Stimulated activated CD8-positive, alpha-beta memory T cell treated with anti-CD3 and anti-CD28 coated beads, Interleukin-7, amount 100 ng/mL, for 24 hours (primary cell): Measurements from ENCODE around the gene POLG.

Experiments used
- DNase-seq: peaks from one replicate; pipeline ENCODE4 v3.0.0-alpha.2; 2020; ENCODE audit warnings: low read depth

The POLG gene

DNA sequence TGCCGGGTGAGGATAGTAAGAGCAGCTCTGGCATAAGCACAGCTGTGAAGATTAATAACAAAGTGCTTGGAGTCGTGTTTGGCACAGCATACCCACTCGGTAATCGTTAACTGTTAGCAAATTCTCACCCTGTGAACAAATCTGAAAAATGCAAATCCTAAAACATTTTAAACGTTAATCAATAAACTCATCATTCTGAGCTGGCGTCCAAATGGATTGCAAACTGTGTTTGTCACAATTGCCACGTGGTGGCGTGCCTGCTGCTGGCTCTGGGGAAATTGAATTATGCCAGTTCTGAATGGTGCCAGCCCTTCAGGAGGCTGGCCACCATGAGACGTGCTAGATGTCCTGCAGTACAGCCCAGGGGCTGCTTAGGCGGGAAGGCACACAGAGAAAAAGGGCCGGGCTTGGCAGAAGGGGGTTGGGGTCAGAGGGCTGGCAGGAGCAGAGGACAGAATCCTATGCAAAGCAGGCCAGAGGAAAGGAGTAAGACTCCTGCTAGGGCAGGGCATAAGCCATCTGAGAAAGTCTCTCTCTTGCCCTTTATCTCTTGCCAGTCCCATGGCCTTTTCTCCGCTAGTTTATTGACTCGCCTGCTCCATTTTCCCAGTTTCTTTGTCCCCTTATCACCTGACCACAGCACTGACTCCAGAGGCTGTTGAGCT lies 22.1 kb upstream of the POLG start:
- no peak for DNase-seq

DNA sequence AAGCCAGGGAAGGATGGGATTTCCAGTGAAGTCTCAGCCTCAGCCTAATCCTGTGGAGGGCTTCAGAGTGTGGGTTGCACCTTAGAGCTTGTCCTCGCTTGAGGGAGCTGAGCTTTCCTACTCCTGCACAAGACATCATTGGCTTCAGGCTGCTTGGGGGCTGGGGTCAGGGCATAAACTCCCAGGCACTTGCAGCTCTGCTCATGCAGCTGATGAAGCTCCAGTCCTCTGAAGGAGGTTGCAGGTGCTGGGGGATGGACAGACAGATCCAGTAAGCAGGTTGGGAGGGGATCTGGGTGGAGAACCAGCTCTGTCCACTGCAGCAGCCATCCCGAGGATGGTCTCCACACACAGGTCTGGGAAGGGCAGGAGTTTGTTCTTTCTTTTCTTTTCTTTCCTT lies 19.4 kb upstream of the POLG start:
- no peak for DNase-seq

DNA sequence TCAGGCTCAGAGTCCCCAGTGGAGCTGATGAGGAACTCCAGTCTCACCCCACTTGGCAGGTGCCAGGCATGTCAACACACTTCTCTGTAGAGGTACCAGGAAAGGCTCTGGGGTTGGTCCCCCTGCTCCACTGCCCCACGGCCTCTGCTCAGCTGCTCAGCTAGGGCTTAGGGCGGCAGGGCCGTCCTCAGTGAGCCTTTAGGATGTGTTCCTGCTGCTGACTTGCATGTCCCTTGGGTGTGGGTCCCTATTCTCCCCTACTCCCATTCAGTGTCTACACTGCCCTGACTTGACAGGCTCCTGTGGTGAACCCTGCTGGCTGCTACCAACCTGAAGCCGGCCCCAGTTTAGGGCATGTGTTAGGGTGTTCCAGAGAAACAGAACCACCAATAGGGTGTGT lies 17.9 kb upstream of the POLG start:
- DNase-seq = no peak

DNA sequence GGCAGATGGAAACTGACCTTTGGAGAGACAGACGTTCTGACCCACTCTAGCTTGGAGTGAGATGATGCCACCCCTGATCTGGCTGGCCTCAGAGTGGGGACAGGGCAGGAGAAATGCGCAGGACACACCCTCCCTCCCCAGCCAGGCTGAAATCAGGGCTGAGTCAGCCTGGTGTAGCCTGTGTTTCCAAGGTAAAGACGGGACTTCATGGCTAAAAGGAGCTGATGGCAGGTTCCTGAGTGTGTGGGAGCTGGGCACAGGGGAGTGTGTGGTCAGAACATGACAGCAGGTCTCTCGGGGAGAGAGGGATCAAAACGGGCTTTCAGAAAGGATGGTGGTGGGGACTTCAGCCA lies 14.6 kb upstream of the POLG start:
- DNase-seq = no peak

DNA sequence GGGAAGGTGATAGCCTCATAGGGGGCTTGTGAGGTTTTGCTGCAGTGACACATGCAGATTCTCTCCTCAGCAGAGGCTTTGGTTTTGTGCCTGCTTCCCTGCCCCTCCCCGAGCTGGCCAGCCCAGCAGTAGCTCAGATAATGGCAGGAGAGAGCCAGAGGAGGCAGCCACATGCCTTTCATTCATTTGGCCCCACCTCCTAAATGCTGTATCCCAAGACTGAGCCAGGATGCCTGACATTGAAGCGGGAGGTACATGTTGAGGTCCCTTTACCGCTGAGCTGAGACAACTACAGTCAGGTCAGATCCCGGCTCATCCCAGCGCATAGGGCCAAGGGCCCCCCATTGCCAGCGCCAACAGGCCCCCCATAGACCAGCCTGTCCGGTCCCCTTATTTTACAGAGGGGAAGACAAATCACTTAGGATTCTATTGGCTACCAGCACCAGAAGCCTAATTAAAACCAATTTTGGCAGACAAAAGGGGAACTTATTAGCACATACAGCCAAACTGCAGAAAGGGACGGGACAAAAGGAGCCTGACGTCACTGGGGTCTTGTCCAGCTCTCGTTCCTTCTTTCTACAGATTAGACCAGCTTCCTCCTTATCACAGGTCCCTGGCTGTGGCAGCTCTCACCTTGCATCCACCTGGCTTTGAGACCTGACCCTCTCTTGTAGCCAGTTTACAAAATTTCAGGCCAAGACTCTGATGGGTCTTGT lies 12.1 kb upstream of the POLG start:
- no peak for DNase-seq

DNA sequence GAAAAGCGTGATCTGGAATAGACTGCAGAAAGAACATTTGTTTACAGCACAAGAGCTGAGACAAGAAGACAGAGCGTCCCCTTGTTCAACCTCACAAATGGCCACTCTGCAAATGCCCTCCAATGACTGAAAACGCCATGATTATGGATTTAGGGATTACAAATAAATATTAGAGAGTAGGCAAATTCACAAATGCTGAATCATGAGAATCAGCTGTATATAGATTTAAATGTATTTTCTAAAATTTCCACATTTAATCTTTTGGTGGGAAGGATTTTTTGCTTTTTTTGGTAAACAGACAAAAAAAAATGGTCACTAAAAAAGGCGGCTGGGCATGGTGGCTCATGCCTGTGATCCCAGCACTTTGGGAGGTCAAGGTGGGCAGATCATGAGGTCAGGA lies 10.6 kb upstream of the POLG start:
- no peak for DNase-seq

DNA sequence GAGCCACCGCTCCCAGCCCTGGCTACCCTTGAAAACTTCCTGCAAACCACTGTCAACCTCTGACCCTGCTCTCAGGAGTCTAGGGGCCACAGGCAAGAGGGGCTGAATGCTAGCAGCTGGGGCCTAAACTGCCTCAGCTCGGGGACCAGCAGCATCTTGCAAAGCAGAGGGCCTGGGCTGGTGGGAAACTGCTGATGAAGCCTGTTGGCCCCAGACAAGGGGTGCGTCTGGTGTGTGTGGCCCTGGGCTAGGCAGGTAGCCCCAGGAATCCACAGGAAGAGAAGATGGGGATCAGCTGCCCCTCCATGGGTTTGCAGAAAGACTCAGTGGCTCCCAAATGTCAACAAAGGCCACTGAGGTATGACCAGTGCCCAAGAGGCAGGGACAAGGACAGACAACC lies 8.2 kb upstream of the POLG start:
- DNase-seq = no peak

DNA sequence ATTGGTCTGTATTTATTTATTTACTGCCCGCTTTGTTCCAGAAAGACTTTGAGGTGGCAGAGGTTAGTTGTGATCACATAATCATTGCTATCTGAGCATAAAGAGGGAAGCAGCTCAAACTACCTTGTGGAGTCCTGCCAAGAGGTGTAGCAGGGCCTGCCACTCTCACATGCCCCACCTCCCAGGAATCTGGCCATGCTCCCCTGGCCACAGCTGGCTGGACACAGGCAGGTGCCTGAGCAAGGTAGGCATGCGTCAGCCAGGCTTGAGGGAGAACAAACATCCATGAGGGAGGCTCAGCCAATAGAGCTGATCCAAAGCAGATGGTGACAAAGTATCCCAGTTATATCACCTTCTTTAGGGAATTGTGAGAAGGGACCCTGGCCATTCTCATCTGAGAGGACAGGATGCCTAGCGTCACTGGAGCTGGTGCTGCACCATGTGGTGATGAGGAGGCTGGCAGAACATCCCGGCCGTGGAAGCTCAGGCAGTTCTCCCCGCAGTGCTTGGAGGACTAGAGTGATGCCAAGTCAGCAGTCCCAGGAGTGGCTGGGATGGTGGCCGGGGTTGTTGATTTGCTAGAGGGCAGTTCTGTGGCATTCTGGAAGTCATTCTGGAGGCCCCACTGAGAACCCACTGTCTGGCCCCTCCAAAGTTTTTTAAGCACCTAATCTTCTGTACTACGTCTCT lies 6.8 kb upstream of the POLG start:
- no peak for DNase-seq

DNA sequence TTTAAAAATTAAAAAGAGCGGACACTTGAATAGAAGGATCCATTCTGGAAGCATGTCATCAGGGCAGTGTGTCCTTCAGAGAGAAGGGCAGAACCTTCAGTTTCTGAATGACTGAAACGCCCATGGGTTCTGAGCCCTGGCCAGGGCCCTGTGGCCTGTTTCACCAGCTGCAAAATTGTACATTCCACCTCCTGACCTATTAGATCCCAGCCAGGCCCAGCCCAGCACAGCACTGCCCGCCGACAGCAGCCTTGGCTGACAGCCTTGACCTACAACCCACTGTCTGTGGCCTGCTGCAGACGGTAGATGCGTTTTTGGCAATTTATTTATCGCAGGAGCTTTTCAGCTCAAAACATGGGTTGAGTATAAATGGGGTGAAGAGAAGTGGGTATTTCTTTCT lies 5.9 kb upstream of the POLG start:
- no peak for DNase-seq

DNA sequence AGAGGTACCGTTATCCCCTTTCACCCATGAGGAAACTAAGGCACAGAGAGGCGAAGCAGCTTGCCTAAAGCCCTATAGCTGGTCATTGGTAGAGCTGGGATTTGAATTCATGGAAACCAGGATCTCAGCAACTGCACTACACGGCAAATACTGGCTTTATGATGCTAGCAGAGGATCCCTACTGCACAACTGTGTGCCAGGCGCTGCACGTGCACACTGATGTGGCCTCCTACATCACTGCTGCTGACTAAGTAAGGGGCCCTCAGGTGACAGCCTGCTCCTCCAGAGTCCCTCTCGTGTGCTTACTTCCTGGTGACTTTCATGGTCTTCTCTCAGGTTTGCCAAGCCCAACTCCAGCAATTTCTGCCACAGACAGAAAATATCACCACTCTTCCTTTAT lies 3.4 kb upstream of the POLG start:
- DNase-seq = no peak

DNA sequence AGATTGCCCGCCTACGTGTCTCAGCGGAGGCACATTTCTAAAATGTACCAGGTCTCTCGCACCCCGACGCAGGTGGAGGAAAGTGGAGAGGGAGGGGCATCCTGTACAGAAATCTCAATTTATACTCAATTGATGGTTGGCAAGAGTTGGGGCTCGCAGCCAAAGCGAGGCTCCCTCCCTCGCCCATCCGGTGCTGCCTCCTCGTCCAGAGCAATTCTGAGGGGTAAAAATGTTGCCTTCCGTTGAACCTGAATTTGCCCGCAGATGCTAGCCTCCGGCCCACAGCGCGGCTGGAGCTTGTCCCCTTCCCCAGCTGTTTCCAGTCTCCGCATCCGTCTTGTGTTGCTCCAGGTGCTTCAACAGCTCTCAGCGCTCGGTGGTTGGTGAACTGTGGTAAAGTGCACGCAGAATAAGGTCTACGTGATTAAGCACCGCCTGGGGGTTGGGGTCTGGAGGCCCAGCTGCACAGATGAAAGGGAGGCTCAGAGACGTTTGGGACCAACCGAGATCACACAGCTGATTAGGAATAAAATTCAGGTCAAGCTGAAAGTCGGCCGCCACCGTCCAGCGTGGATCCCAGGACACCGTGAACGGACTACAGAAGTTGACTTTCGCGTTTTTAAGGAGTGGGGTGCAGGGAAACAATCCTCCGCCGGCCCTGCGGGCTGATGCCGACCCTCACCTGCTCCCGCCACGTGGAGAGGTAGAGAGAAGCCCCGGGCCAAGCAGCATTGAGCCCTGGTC lies 846 bp upstream of the POLG start:
- no peak for DNase-seq

DNA sequence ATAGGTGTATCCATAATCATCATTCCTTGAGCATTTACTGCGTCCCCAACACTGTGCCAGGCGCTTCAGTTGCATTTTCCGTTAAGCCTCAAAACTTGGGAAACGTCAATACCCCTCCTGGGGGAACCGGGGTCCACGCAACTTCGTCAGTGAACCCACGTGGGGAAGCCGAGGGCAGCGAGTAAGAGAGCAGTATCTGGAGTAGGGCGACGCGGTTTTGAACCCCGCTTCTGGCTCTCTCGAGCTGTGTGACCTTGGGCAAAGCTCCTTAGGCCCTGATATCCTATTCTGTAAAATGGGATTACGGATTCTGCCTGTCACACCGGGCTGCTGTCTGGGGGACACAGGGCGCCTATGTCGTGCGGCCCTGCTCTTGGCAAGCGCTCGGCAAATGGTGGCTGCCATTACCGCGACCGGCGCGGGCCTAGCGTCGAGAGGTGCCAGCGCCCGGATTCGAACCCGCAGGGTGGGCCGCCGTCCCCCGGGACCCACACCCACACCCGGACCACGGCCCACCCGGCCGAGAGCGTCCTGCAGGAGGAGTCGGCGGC lies 590 bp downstream of the POLG start:
- no peak for DNase-seq

DNA sequence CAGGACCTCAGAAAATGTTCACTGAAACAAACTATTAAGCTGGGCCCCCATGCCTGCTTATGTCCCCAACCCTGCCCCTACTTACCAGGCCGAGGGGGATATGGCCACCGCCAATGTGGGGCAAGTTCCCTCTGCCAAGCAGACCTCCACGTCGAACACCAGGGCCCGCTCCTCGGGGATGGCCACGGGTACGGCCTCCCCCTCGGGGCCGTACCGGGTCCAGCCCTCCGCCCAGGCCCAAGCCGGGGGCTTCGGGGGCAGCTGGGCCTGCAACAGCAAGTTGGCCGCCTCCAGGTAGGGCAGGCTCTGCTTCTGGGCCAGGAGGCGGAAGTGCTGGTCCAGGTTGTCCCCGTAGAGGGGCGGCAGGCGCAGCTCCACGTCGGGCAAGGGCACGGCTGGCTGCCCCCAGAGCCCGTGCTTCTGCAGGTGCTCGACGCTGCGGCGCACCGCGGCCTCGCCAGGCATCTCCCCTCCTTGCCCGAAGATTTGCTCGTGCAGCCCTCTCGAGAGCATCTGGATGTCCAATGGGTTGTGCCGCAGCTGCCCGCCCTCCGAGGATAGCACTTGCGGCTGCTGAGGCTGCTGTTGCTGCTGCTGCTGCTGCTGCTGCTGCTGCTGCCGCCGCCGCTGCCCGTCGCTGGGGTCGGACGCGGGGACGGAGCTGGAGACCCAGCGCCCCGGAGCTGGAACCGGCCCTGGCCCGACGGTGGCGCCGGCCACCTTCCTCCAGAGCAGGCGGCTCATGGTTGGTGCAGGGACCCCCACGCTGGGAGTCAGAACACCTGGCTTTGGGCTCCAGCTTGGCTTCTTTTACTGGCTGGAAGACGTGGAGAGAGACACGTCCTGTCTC lies 1.4 kb downstream of the POLG start:
- no peak for DNase-seq

DNA sequence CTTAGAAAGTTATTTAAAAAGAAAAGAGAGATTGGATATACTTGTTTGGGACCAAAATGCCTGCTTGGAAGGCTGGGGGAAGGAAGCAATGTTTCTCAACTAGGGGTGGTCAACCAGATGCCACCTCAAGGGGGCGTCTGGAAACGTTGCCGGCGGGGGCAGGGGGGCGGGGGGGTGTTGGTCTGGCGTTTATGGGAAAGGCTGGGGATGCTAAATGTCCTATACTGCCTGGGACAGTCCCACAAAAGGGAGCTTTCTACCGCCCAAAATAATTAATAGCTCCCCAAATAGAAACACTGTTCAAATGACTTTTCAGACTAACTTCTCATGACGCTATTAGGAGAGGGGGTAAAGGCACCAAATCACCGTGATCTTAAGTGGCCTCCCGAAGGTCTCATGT lies 2.2 kb downstream of the POLG start:
- DNase-seq = no peak

DNA sequence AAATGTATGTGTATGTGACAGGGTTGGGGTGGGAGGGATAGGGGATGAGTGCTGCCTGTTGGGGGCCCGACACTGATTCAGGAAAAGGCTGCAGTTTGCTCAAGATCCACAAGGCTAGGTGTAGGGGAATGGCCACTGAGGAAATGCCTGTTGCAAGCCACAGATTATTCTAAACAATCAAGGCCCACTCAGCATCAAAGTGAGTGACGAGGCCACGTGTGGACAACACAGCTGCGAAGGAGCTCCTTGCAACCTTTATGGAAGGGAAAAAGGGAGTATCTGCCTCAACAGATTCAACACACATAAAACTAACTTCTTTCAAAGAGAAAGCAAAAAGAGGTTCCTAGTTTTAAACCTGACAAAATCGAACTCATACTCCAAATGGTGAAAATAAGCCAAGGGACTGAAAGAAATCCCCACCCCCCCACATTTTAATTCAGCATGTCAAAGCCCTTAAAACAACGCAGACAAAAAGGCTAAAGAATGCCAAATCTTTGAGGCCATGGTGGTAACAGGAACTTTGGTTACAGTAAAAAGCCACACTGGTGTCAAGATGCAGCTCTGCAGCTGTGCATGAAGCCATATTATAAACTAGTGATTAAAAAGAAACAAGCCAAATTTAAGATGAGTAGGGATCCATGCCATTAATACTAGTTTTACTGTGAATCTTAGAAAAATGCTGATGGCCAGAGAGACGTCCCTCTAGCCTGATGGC lies 3.6 kb downstream of the POLG start:
- no peak for DNase-seq

DNA sequence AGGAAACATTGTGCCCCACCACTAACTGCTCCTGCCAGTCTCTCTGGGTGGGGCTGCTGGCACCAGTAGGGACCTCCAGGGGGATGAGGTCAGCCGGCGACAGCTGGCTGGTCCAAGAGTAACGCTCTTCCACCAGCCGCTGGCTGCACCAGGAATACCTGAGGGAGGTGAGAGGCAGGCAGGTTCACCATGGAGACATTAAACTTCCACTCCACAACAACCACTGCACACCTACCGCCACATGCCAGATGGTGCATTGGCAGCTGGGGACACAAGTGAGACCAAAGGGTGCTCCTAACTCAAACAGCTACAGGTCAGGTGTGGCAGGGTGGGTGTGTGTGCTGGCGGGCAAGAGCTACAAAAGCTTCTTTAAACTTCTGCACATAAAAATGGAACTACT lies 4.5 kb downstream of the POLG start:
- no peak for DNase-seq

DNA sequence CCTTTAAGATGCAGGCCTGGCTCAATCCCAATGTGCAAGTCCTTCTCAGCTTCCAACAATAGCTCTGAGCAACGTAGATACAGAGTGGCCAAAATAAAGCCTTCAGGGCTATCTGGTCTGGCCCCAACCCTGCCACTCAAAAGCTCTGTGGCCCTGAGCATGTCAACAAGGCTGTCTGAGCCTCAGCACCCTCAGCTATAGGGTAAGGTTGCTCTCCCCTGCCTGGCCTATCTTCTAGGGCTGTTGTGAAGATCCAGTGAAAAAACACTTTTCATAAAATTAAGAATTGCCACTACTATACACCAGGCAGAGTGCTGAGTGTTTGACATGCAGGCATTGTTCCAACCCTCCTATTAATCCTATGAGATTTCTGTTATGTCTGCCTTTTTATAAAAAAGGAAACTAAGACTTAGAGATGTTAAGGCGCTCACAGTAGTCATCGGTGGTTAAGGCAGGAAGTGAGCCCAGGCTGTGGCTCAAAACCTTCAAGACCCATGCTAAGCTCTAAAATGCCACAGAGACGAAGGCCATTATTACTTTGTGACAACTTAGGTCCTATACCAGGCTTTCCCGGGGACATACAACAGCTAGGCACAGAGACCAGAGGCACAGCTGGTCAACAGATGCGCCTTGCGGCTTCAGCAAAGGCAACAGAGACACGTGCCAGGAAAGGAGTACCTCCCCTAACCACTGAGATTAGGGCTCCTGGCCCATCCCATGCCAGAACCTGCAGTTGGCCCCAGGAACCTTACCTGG lies 5.1 kb downstream of the POLG start:
- DNase-seq = no peak

DNA sequence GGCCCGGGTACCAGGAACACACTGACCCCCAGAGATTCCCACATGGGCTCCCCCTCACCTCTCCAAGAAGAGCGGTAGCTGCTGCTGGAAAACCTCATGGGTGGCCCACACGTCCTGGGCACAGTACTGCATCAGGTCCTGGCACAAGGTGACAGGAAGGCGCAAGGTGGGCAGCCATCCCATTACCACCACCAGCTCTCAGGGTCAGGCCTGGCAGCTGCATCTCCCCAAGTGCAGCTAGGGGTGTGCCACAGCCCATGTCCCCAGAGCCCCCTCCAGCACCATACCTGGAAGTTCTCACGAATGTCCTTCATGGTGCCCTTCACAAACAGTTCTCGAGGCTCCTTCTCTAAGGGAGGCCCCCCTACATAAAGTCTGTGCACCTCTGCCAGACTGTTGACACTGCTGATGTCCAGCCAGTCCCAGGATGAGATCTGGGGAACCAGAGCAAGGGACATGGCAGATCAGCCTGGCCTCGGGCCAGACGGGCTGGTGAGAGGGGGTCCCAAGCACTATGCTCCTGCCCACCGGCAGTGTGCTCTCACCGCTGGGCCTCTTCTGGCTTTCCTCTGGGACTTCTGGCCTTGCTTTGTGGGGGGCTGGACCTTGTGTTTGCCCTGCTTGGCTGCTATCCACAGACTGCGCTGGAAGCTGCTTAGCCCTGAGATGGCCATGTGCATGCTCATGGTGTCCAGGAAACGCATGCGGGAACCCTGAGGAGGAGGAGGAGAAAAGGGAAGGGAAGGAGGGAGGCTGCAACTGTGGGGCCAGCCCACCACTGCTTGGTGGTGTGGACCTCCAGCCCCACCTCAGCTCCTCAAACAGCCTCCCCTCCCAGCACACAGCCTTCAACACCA lies 6.0 kb downstream of the POLG start:
- DNase-seq = no peak

DNA sequence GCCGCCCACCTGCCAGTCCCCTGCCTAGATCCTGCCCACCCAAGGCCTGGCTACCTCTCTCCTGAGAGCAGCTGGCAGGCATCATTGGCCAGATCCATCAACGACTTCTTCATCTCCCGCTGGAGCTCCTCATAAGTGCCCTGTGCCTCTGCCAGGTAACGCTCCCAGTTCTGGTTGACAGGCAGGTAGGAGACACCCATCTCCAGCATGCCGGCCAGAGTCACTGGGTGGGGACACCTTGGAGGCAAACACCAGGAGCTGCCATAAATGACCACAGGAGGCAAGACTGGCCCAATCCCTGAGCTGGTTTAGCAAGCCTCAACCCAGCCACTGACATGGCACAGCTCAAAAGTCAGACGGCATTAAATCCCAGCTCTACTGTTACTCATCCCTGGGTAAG lies 7.5 kb downstream of the POLG start:
- no peak for DNase-seq
